Measurements from ENCODE around the gene SEMA4D.

Gene SEMA4D

DNA sequence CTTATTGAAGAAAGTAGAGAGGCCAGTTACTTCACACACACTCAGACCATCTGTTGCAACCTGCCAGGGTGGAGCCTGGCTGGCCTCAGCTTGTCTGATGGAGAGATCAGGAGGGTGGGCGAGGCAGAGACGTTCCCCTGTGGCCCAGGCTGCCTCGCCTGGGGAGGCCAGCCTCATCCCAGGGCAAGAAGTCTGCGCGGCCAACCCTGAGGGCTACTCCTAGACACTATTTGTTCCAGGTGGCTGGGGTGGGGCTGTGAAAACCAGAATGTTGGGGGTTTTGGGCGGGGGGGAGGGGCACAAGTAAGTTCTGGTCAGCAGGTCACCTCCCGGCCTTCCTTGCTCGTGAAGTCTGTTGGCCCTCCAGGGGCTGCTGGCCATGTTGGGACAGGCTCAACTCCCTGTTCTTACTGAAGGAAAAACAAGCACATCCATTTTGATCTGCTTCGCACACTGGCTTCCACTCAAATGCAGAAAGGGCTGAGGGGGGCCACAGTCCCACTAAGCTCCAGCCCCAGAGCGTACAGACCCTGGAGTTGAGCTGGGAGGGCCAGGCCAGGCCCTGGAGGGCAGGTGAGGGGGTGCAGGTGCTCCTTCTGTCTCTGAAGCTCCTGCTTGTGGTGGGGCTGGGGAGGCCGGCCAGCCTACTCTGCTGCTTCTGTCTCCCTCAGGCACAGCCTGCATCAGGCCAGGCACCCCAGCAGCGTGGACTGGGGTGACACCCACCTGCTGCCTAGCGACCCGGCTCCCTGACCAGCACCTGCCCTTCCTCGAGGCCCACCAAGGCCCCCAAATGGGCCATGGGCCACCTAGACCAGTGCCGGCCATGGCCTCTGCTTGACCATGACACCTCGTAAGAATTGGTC lies 133.0 kb downstream of the SEMA4D start:
- no peak for DNase-seq

GRCh38 chr9:89363921-89364665 lies 133.8 kb downstream of the SEMA4D start:
- DNase-seq: no peak

DNA sequence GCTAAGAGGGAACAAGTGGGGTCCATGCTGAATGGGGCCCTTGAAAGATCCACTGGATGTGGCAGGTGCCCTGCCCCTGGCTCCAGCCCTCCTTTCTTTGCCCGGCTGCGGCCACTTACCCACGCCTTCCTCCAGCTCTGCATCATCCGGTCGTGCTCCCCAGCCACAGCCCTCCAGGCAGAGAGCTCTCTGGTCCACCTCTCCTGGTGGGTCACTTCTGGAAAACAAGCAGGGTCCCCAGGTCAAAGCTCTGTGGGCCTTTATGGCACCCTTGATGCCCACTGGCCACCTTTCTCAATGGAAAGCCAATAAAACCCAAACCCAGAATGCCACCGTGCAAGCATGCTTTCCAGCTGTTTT lies 134.6 kb downstream of the SEMA4D start:
- no peak for DNase-seq

DNA sequence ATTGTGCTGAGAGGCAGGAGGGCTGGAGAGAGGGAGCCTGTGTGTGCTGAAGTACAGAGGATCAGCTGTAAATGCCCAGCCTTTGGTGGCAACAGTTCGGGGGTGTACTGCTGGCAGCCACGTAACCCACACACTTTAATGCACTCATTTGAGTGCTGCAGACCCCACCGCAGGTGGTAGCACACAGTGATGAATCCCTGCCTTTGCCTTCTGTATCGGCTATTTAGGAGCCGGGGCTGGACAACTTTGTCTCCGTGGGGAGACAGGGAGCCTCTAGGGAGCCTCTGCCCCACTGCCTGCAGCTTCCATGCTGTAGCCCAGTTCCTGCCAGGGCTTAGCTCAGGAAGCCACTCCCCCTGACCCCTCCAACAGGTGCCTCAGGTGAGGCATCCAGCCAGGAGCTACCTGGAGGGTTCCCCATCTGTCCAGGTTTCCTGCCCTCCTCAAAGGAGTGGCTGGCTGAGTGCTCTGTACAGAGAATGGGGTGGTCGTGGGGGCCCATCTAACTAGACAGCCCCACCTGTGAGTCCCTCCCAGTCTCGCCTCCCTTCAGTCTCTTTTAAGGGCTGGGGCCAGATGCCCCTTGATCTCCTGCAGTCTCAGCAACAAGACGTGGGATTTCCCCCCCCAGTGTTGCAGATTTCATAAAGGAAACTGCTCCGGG lies 135.1 kb downstream of the SEMA4D start:
- DNase-seq: no peak

- no peak for DNase-seq
These were observed 135.9 kb downstream of the SEMA4D start for GRCh38 chr9:89361816-89362646.

DNA sequence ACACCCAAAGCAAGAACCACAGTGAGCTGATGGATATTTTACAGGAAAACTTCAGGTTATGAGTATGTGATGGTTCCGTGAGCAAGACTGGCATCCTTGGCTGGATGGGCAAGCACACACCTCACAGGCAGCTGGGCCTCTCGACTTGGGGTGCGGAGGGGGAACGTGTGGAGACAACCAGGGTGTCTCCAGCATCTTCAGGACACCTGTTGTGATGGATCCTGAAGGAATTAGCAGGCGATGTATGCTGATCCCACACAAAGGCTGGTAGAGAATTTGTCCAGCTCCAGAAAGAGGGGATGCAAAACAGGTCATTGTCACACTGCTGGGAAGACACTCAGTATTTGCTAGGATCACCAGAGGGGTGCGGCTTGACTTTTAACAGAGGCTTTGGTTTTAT lies 136.9 kb downstream of the SEMA4D start:
- DNase-seq: no peak

DNA sequence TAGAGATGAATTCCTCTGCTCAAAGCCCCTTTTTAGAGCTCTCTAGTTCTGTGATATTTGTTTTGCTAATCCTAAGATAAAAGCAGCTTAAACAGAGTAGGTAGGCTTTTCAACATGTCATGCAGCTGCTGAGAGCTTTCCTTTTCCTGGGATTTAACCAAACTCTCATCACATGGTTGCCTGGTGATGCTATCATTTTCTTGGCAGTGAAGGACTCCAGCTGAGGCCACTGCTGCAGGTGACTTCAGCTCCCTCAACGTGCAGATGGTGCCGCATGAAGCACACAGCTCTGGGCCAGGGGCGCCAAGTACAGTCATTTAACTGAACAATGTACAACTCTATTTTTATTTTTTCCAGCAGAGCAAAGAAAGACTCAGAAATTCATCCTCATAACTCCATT lies 137.4 kb downstream of the SEMA4D start:
- DNase-seq: no peak

DNA sequence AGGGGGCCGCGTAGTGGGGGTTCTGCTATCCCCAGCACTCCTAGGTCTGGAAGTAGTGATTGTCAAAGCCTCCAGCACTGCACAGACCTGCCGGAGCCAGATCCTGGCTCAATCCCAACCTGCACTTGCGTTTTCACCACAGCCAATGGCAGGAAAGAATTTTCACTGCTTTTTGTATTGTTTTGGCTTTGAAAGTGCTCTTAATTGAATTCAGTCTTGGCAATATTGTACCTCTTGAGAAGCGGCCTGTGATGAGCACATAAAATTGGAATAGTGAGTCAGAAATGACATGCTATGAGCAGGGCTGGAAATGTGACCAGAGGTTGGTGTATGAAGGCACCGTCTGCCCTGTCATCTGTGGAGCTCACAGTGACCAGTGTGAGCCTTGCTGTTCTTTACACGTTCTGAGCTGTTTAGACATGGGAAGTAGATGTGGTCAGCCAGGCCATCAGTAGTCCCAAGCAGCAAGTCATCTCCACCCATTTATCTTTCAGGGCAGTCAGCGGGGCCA lies 138.1 kb downstream of the SEMA4D start:
- no peak for DNase-seq

GRCh38 chr9:89358985-89359384 lies 138.9 kb downstream of the SEMA4D start:
- DNase-seq: no peak

DNA sequence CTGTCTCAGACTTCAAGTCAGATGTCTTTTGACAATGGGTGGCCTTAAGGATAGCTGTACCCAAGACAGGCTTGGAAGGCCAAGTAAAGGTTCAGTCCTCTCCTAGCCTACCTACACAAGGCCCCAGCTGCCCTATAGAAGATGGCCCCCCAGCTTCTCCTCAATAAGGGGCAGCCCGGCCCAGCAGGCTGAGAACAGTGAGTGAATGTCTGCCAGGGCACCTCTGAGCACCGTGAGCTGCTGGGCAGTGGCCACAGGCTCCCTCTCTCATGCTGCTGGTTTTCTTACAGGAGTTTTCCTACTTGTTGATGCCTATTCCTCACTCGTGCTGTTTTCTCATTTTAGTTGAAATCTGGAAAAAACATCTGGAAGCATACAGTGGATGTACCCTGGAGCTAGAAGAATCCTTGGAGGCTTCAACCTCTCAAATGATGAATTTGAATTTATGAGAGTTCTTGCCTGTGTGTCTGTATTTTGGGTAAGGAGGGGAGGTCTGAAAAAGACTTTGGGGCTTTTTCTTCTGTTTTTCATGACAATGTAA lies 139.5 kb downstream of the SEMA4D start:
- no peak for DNase-seq

DNA sequence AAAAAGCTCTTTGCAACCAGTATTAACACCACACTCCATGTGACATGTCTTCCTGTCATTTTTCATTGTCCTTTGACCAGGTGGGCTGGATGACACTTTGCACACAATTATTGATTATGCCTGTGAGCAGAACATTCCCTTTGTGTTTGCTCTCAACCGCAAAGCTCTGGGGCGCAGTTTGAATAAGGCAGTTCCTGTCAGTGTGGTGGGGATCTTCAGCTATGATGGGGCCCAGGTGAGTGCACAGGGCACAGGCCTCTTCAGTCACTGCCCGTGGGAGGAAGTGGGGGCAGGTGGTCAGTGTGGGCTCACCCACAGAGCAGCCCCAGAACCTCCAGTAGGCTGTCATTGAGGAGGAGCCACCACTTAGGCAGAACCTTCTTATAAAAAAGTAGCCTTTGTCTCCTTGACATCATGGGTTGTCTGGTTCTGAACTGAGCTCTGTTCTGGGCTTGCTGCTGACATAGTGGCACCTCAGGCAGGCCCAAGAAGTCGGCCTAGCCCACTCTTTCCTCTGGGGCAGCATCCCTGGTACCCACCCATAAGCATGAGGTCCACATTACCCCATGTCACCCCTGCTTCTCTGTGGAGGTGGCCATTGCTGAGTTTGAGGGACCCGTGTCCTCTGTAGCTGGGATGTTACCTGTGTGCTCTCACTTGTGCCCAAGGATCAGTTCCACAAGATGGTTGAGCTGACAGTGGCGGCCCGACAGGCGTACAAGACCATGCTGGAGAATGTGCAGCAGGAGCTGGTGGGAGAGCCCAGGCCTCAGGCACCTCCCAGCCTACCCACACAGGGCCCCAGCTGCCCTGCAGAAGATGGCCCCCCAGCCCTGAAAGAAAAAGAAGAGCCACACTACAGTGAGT lies 140.3 kb downstream of the SEMA4D start:
- DNase-seq: no peak

GRCh38 chr9:89356782-89357181 lies 141.1 kb downstream of the SEMA4D start:
- DNase-seq: no peak

- no peak for DNase-seq
These were observed 143.4 kb downstream of the SEMA4D start for GRCh38 chr9:89354471-89354870.

- no peak for DNase-seq
These were observed 143.9 kb downstream of the SEMA4D start for GRCh38 chr9:89353989-89354388.

DNA sequence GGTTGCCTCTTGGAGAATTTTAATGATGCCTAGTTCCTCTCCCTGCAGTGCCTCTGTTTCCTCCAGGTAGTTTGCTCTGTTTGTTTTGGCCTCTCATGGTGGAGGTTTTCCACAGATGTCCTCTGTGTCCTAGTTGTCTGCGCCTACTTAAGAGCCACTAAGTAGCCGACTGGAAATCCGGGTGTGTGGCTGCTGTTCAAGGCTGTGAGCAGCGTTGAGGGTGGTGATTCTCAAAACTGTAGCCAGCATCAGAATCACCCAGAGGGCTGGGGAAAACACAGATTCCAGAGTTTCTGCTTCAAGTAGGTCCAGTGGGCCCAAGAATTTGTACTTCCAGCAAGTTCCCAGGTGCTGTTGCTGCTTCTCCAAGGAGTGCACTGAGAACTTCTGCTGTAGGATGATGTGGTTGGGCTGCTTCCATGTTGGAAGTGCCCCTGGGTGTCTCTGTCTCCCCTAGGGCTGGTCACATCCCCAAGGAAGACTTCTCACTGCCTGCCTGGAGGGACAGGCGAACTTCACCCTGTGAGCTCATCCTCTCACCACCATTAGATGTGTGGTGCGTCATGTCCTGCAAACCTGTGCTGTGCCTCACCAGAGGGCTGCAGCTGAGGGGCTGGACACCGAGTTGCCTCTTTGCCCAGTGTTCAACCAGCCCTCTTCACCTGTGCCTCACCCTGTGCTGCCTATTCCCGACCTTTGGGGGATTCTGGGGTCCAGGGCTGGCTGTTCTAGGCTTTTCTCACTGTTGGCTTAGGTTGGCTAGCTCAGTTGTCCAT lies 144.9 kb downstream of the SEMA4D start:
- no peak for DNase-seq

GRCh38 chr9:89352451-89352850 lies 145.5 kb downstream of the SEMA4D start:
- no peak for DNase-seq

DNA sequence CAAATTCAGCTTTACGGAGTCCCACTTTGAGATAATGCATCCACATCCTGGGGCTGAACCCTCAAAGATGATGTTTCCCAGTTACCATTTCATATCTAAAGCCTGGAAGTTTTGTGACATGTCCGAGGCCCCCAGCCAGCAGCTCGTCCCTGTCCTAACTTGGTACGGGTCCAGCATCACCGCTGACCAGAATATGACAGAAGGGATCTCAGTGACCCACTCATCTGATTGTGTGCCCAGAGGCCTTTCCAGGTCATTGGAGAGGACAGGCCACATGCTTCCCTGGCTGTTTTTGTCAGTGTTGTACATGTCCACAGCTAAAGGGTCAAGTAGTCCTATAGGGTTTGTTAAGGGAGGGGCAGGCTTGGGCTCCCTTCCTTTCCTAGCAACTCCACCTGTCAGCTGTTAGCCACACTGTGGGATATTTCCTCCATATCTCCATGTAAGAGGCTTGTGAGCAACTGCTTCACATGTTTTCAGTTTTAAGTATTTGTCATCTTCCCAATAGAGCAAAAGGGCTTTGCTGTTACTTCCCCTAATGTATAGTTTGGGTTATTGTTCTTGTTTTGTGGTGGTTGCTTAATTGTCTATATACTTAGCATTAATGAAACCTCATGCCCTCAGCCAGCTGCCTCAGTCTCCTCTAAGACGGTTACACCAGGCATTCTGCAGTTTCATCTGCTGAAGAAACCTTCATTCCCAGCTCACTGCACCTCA lies 146.2 kb downstream of the SEMA4D start:
- DNase-seq: no peak

GRCh38 chr9:89350988-89351557 lies 146.8 kb downstream of the SEMA4D start:
- DNase-seq: no peak

- DNase-seq: no peak
These were observed 148.3 kb downstream of the SEMA4D start for GRCh38 chr9:89349607-89350006.

Data from activated CD4-positive, alpha-beta T cell treated with anti-CD3 and anti-CD28 coated beads for 4 hours (primary cell).